BLaER1 treated with 17β-estradiol and CSF1 and Interleukin-3, amounts not matched to agents 10 nM and 100 nM (cell line): Measurements from ENCODE around the gene HOXD9.

Source experiments
- H3K27ac ChIP-seq, 11 experiments: shearing (Covaris generic); formaldehyde crosslinking; 2 replicates each; pipeline ENCODE4 v1.8.1; 2022
- H3K27me3 ChIP-seq, 11 experiments: shearing (Covaris generic); formaldehyde crosslinking; 2 replicates each; pipeline ENCODE4 v1.8.1; 2022
- H3K36me3 ChIP-seq, 11 experiments: shearing (Covaris generic); formaldehyde crosslinking; 2 replicates each; pipeline ENCODE4 v1.8.1; 2022
- H3K4me1 ChIP-seq, 10 experiments: shearing (Covaris generic); formaldehyde crosslinking; 2 replicates each; pipeline ENCODE4 v1.8.1; 2022
- H3K4me2 ChIP-seq, 11 experiments: shearing (Covaris generic); formaldehyde crosslinking; 2 replicates each; pipeline ENCODE4 v1.8.1; 2022
- H3K4me3 ChIP-seq, 10 experiments: shearing (Covaris generic); formaldehyde crosslinking; 2 replicates each; pipeline ENCODE4 v1.8.1; 2022
- H3K9ac ChIP-seq, 11 experiments: shearing (Covaris generic); formaldehyde crosslinking; 2 replicates each; pipeline ENCODE4 v1.8.1; 2022
- H3K9me3 ChIP-seq, 11 experiments: shearing (Covaris generic); formaldehyde crosslinking; replicated peaks in 1 of 11; 2 replicates each; pipeline ENCODE4 v1.8.1; 2022
- H4K20me1 ChIP-seq, 11 experiments: shearing (Covaris generic); formaldehyde crosslinking; 2 replicates each; pipeline ENCODE4 v1.8.1; 2022
- Cebpa-rat ChIP-seq, 11 experiments: shearing (Covaris generic); IDR thresholded peaks; 2 replicates each; pipeline ENCODE4 v1.8.1; 2022

Gene HOXD9

GRCh38 chr2:176094349-176094748 lies 28.2 kb upstream of the HOXD9 start:
- no peak overlapping the region for H3K4me2 ChIP-seq
- peaks cover 6 to 19% (median 11%) of the 10 kb centered on the region in 10 experiments; a peak in 15 of 20 replicates for H3K4me1 ChIP-seq
- peaks cover 9 to 39% (median 18%) of the 10 kb centered on the region in 11 experiments; a peak in 20 of 22 replicates for H3K9me3 ChIP-seq
- H3K27me3 ChIP-seq, result peaks cover 100% of the 10 kb centered on the region in 11 experiments
- H4K20me1 ChIP-seq, result peaks cover 0 to 94% (median 71%) of the 10 kb centered on the region in 11 experiments; a peak in 17 of 22 replicates
- H3K4me3 ChIP-seq, result no peak overlapping the region
- no peaks in the 10 kb centered on the region for H3K36me3 ChIP-seq
- TF ChIP-seq Cebpa-rat (IDR thresholded peaks at IDR 0.05), result no peak
- H3K27ac ChIP-seq, result no peak overlapping the region
- no peak overlapping the region for H3K9ac ChIP-seq

GRCh38 chr2:176095421-176095820 lies 27.1 kb upstream of the HOXD9 start:
- no peak for TF ChIP-seq Cebpa-rat (IDR thresholded peaks at IDR 0.05)
- Histone ChIP-seq H3K4me3 (no peak overlapping the region), H3K4me1 (peaks cover 6 to 19% (median 11%) of the 10 kb centered on the region in 10 experiments; a peak in 15 of 20 replicates), H3K9me3 (peaks cover 16 to 49% (median 28%) of the 10 kb centered on the region in 11 experiments), H3K36me3 (no peaks in the 10 kb centered on the region), H3K4me2 (no peak overlapping the region), H3K27ac (no peak overlapping the region), H4K20me1 (peaks cover 0 to 93% (median 71%) of the 10 kb centered on the region in 11 experiments; a peak in 17 of 22 replicates), H3K9ac (no peak overlapping the region), H3K27me3 (peaks cover 100% of the 10 kb centered on the region in 11 experiments)

GRCh38 chr2:176096243-176096985 lies 26.1 kb upstream of the HOXD9 start:
- H3K9ac ChIP-seq, result peak overlapping the region in 1 of 11 experiments; percentile 70; a peak in 1 of 22 replicates
- peaks cover 22 to 52% (median 36%) of the 10 kb centered on the region in 11 experiments for H3K9me3 ChIP-seq
- peak overlapping the region; percentile 77 to 99 (median 94) for H3K4me2 ChIP-seq
- H3K36me3 ChIP-seq, result no peaks in the 10 kb centered on the region
- peaks cover 100% of the 10 kb centered on the region in 11 experiments for H3K27me3 ChIP-seq
- TF ChIP-seq Cebpa-rat (IDR thresholded peaks at IDR 0.05), result no peak
- H3K4me1 ChIP-seq, result peaks cover 6 to 19% (median 11%) of the 10 kb centered on the region in 10 experiments; a peak in 15 of 20 replicates
- no peak overlapping the region for H3K27ac ChIP-seq
- peak overlapping the region; percentile 50 to 69 (median 58) for H3K4me3 ChIP-seq
- peaks cover 0 to 92% (median 61%) of the 10 kb centered on the region in 11 experiments; a peak in 17 of 22 replicates for H4K20me1 ChIP-seq

- peaks cover 0 to 93% (median 60%) of the 10 kb centered on the region in 11 experiments; a peak in 17 of 22 replicates for H4K20me1 ChIP-seq
- H3K27me3 ChIP-seq, result peaks cover 100% of the 10 kb centered on the region in 11 experiments
- H3K36me3 ChIP-seq, result no peaks in the 10 kb centered on the region
- H3K9me3 ChIP-seq, result peaks cover 22 to 51% (median 34%) of the 10 kb centered on the region in 11 experiments
- no peak overlapping the region for H3K27ac ChIP-seq
- H3K4me1 ChIP-seq, result peaks cover 6 to 19% (median 11%) of the 10 kb centered on the region in 10 experiments; a peak in 15 of 20 replicates
- TF ChIP-seq Cebpa-rat (IDR thresholded peaks at IDR 0.05), result no peak
- H3K9ac ChIP-seq, result peak overlapping the region in 10 of 11 experiments; percentile 15 to 74 (median 51); a peak in 15 of 22 replicates
- peak overlapping the region; percentile 77 to 99 (median 94) for H3K4me2 ChIP-seq
- H3K4me3 ChIP-seq, result peak overlapping the region; percentile 50 to 69 (median 58)
These were observed 25.3 kb upstream of the HOXD9 start for GRCh38 chr2:176096986-176097819.

- no peak overlapping the region for H3K27ac ChIP-seq
- H3K4me1 ChIP-seq, result peaks cover 4 to 19% (median 11%) of the 10 kb centered on the region in 10 experiments; a peak in 15 of 20 replicates
- H3K4me2 ChIP-seq, result peak overlapping the region; percentile 77 to 99 (median 94); a peak in 21 of 22 replicates
- H3K36me3 ChIP-seq, result no peaks in the 10 kb centered on the region
- H3K9me3 ChIP-seq, result peaks cover 23 to 49% (median 29%) of the 10 kb centered on the region in 11 experiments
- H3K9ac ChIP-seq, result no peak overlapping the region
- TF ChIP-seq Cebpa-rat (IDR thresholded peaks at IDR 0.05), result no peak
- H4K20me1 ChIP-seq, result peaks cover 0 to 95% (median 55%) of the 10 kb centered on the region in 11 experiments; a peak in 16 of 22 replicates
- peaks cover 100% of the 10 kb centered on the region in 11 experiments for H3K27me3 ChIP-seq
- H3K4me3 ChIP-seq, result peak overlapping the region in 8 of 10 experiments; percentile 56 to 69 (median 59); a peak in 14 of 20 replicates
These were observed 24.6 kb upstream of the HOXD9 start for GRCh38 chr2:176097820-176098365.

- peaks cover 17 to 43% (median 24%) of the 10 kb centered on the region in 11 experiments for H3K9me3 ChIP-seq
- H4K20me1 ChIP-seq, result peaks cover 0 to 91% (median 50%) of the 10 kb centered on the region in 11 experiments; a peak in 16 of 22 replicates
- peaks cover 100% of the 10 kb centered on the region in 11 experiments for H3K27me3 ChIP-seq
- H3K36me3 ChIP-seq, result no peaks in the 10 kb centered on the region
- H3K4me2 ChIP-seq, result no peak overlapping the region
- no peak overlapping the region for H3K4me3 ChIP-seq
- TF ChIP-seq Cebpa-rat (IDR thresholded peaks at IDR 0.05), result no peak
- no peak overlapping the region for H3K9ac ChIP-seq
- H3K4me1 ChIP-seq, result peaks cover 0 to 15% (median 11%) of the 10 kb centered on the region in 10 experiments; a peak in 15 of 20 replicates
- no peak overlapping the region for H3K27ac ChIP-seq
These were observed 24.0 kb upstream of the HOXD9 start for GRCh38 chr2:176098366-176099158.

GRCh38 chr2:176099159-176099727 lies 23.3 kb upstream of the HOXD9 start:
- Histone ChIP-seq H3K9me3 (peaks cover 22 to 45% (median 28%) of the 10 kb centered on the region in 11 experiments), H3K27ac (no peak overlapping the region), H3K4me3 (no peak overlapping the region), H3K4me1 (peaks cover 0 to 15% (median 11%) of the 10 kb centered on the region in 10 experiments; a peak in 15 of 20 replicates), H3K27me3 (peaks cover 100% of the 10 kb centered on the region in 11 experiments), H3K9ac (no peak overlapping the region), H3K36me3 (no peaks in the 10 kb centered on the region), H4K20me1 (peaks cover 0 to 91% (median 53%) of the 10 kb centered on the region in 11 experiments; a peak in 16 of 22 replicates), H3K4me2 (no peak overlapping the region)
- no peak for TF ChIP-seq Cebpa-rat (IDR thresholded peaks at IDR 0.05)
